GM12878 (cell line): Measurements from ENCODE around the gene LCN12. TPM values are rescaled to one million over a fixed set of nuclear protein-coding genes. Genes with fewer than 3 reads are reported as not detected.

Source experiments
- ATAC-seq: fragments of 200-7000 bp; cut with Tn5 transposase; 3 replicates; pipeline ENCODE4 v1.9.1; 2020; ENCODE audit warnings: mild to moderate bottlenecking, moderate library complexity
- BruUV-seq: library from RNA; stranded (reverse); fragments of 400-500 nt; replicated peaks from 2 replicates; lab custom pipeline; 2021; lab: Mats Ljungman, UMichigan
- CTCF ChIA-PET: fragments of 300-600 bp; sonication (Branson Sonifier 250); formaldehyde crosslinking; extraction: SDS; loops from one replicate; lab custom pipeline; 2021; ENCODE audit warnings: inconsistent platforms; lab: Yijun Ruan, JAX
- POLR2A ChIA-PET: fragments of 350-600 bp; formaldehyde crosslinking; extraction: SDS; loops from one replicate; lab custom pipeline; 2021; ENCODE audit warnings: inconsistent platforms; lab: Charles Lee
- RAD21 ChIA-PET: fragments of 300-600 bp; sonication (Branson Sonifier 250); formaldehyde crosslinking; loops from one replicate; lab custom pipeline; 2023; ENCODE audit warnings: antibody characterized with exemption; ENCODE audit not compliant: unreplicated experiment; lab: Charles Lee
- SMC1A ChIA-PET: fragments of 300-600 bp; sonication (Branson Sonifier 250); formaldehyde crosslinking; loops from one replicate; lab custom pipeline; 2023; ENCODE audit not compliant: unreplicated experiment, uncharacterized antibody; lab: Charles Lee
- DNase-seq: peaks from one replicate; pipeline ENCODE4 v3.0.0-alpha.2; 2011; ENCODE audit warnings: low read depth, low spot score
- FAIRE-seq: peaks from 3 replicates; lab custom pipeline; 2011; peaks lifted over from hg19 to GRCh38; lab: Jason Lieb, UNC
- H2AFZ ChIP-seq: 2 replicates; pipeline ENCODE4 v1.6.0; 2011; ENCODE audit warnings: low read depth, low read length, control low read depth; ENCODE audit not compliant: control insufficient read depth
- H3K27ac ChIP-seq: 2 replicates; pipeline ENCODE4 v1.5.1; 2011; ENCODE audit warnings: control low read depth; ENCODE audit not compliant: control insufficient read depth, insufficient read depth
- H3K27me3 ChIP-seq, 2 experiments: replicated peaks in 1 of 2; 2 replicates each; pipeline versions ENCODE4 v1.6.0 to v1.6.1; 2011; ENCODE audit warnings: low read length in 1 of 2; ENCODE audit not compliant: control insufficient read depth in 2 of 2, insufficient read depth in 2 of 2
- H3K36me3 ChIP-seq, 2 experiments: 2 replicates each; pipeline ENCODE4 v1.5.1; 2011; ENCODE audit warnings: low read length in 1 of 2; ENCODE audit not compliant: control insufficient read depth in 2 of 2, insufficient read depth in 2 of 2
- H3K4me1 ChIP-seq: 2 replicates; pipeline ENCODE4 v1.6.1; 2011; ENCODE audit warnings: mild to moderate bottlenecking, low read length, moderate library complexity, mixed read lengths; ENCODE audit not compliant: control insufficient read depth, insufficient read depth
- H3K4me2 ChIP-seq: 2 replicates; pipeline ENCODE4 v1.6.0; 2011; ENCODE audit warnings: control low read depth; ENCODE audit not compliant: control insufficient read depth, insufficient read depth
- H3K4me3 ChIP-seq: fragments of 200-600 bp; sonication (generic); 2 replicates; pipeline ENCODE4 v1.5.1; 2016
- H3K79me2 ChIP-seq: 2 replicates; pipeline ENCODE4 v1.6.0; 2011; ENCODE audit warnings: low read length; ENCODE audit not compliant: control insufficient read depth, insufficient read depth
- H3K9ac ChIP-seq: 2 replicates; pipeline ENCODE4 v1.8.0; 2011; ENCODE audit warnings: low read length, control low read depth, mixed read lengths; ENCODE audit not compliant: control insufficient read depth, insufficient read depth
- H3K9me3 ChIP-seq: replicated peaks from 3 replicates; pipeline ENCODE4 v1.5.1; 2011; ENCODE audit warnings: mild to moderate bottlenecking, low read length; ENCODE audit not compliant: control insufficient read depth, insufficient read depth
- H4K20me1 ChIP-seq: 2 replicates; pipeline ENCODE4 v1.6.0; 2011; ENCODE audit not compliant: control insufficient read depth, insufficient read depth
- BHLHE40 ChIP-seq, 2 experiments: fragments of 450-650 bp in 1 of 2; IDR thresholded peaks; 2 replicates each; pipeline ENCODE4 v1.6.1; 2011 to 2017; ENCODE audit warnings: low read depth in 2 of 2, borderline replicate concordance in 1 of 2, improper control_type of control experiment in 1 of 2, low read length in 1 of 2, mild to moderate bottlenecking in 1 of 2
- EZH2 ChIP-seq: IDR thresholded peaks from 2 replicates; pipeline ENCODE4 v1.6.1; 2012; ENCODE audit warnings: low read depth, mild to moderate bottlenecking, control low read depth, inconsistent platforms, low read length, borderline replicate concordance; ENCODE audit not compliant: control insufficient read depth
- PAX5 ChIP-seq: IDR thresholded peaks from 2 replicates; pipeline ENCODE4 v1.6.1; 2011; ENCODE audit warnings: low read depth, low read length, borderline replicate concordance
- RAD21 ChIP-seq: IDR thresholded peaks from 2 replicates; pipeline ENCODE4 v1.6.1; 2011; ENCODE audit warnings: mild to moderate bottlenecking, low read depth, low read length, moderate library complexity; ENCODE audit not compliant: insufficient read depth
- RELB ChIP-seq: fragments of 450-650 bp; IDR thresholded peaks from 2 replicates; pipeline ENCODE4 v1.6.1; 2017; ENCODE audit warnings: low read depth, mild to moderate bottlenecking, moderate library complexity
- SIN3A ChIP-seq: IDR thresholded peaks from 2 replicates; pipeline ENCODE4 v1.6.1; 2012; ENCODE audit warnings: low read depth, low read length, improper control_type of control experiment
- SMAD1 ChIP-seq: fragments of 450-650 bp; IDR thresholded peaks from 2 replicates; pipeline ENCODE4 v1.6.1; 2018; ENCODE audit warnings: mild to moderate bottlenecking, low read depth; ENCODE audit not compliant: partially characterized antibody
- USF2 ChIP-seq: IDR thresholded peaks from 2 replicates; pipeline ENCODE4 v1.6.1; 2011; ENCODE audit warnings: low read depth, low read length, improper control_type of control experiment, borderline replicate concordance
- ZNF687 ChIP-seq: fragments of 450-650 bp; IDR thresholded peaks from 2 replicates; pipeline ENCODE4 v1.6.1; 2017; ENCODE audit warnings: mild to moderate bottlenecking, moderate library complexity
- WGBS: methylation state at CpG from one replicate; pipeline ENCODE4 v1.1.6; 2016; ENCODE audit warnings: low lambda C conversion rate; ENCODE audit not compliant: insufficient replicate concordance, insufficient coverage; ENCODE audit errors: missing lambda C conversion rate; 5-methylcytosine and 5-hydroxymethylcytosine counted together
- in situ Hi-C: fragments of 300-500 bp; cut with MboI; formaldehyde crosslinking; loops from 9 replicates; pipeline ENCODE4 v1.14.3; 2018; ENCODE audit warnings: mixed read lengths
- intact Hi-C: fragments of 100-400 bp; cut with micrococcal nuclease; formaldehyde crosslinking; loops from one replicate; pipeline ENCODE4 v1.14.2; 2022; ENCODE audit not compliant: unreplicated experiment
- polyA plus RNA-seq, 11 experiments: library from polyadenylated mRNA; depleted of rRNA in 4 of 11; unstranded in 6 of 11; stranded (reverse) in 5 of 11; fragments of >200 nt; fragmentation: Nextera tagmentation in 4 of 11; fragmentation: Illumina TruSeq in 1 of 11; extraction: Ambion mirVana in 4 of 11; extraction: Trizol in 1 of 11; gene quantifications; 1 replicate in 1 of 11; 2 replicates in 10 of 11; pipeline versions ENCODE4 v1.2.1 to v1.2.3, GENCODE V29; 2011 to 2016; ENCODE audit warnings: inconsistent platforms in 2 of 11, missing spikeins in 2 of 11, low read depth in 1 of 11
- total RNA-seq, 4 experiments: library from RNA; depleted of rRNA in 3 of 4; stranded (reverse); fragments of >200 nt in 3 of 4; fragmentation: Illumina TruSeq in 1 of 4; extraction: Trizol in 1 of 4; gene quantifications; 2 replicates each; pipeline versions ENCODE4 v1.2.1 to v1.2.3, GENCODE V29; 2013 to 2021
- TF ChIP-seq, protein P1 (sequence below): fragments of 450-650 bp; formaldehyde crosslinking; IDR thresholded peaks from 2 replicates; pipeline ENCODE4 v1.5.0; 2022; ENCODE audit warnings: mild to moderate bottlenecking, missing genetic modification characterization

Gene LCN12
- total and polyA plus RNA-seq, 10 of the 15 experiments (the other 5 are each of a cell fraction or from before 2014, with no cell fraction given): 0.06 to 0.64 (median 0.40) TPM; not detected in 3

DNA sequence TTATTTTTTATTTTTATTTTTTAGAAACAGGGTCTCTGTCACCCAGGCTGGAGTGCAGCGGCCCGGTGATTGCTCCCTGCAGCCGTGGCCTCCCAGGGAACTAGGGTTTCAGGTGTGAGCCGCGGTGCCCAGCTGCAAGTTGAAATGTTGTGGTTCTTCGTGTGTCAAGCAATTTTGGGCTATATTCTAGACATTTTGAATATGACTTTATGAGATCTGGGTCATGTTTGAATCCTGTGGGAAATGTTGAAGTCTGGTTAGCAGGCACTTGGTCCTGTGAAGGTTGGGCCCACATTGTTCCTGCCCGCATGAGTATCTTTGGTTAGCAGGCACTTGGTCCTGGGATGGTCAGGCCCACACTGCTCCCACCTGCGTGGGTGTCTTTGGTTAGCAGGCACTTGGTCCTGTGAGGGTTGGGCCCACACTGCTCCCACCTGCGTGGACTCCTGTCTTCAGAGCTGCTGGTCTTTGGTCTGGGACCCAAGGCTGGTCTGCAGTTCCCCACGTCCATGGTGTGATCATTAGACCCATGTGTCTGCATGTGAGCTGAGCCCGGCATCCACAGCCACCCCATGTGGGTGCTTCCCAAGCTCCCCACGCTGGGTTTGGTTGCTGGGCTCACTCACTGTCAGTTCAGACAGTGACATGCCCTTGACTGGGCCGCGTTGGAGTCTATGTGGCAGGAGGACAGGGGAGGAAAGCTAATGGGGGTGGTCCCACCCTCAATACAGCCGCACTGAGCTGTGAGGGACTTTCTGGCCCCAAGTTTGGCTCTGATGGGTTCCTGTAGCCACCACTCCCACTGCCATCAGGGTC lies 14.7 kb upstream of the LCN12 start:
- Histone ChIP-seq H3K79me2 (no peaks in the 10 kb centered on the region; the same call in 1 of the 2 replicates), H3K9me3 (no peaks in the 10 kb centered on the region; the same call in 2 of the 3 replicates), H3K27ac (no peak overlapping the region), H3K4me3 (no peak overlapping the region), H4K20me1 (no peaks in the 10 kb centered on the region), H3K27me3 (no peaks in the 10 kb centered on the region), H3K36me3 (peaks cover 8 to 23% of the 10 kb centered on the region in 2 experiments), H2AFZ (no peak overlapping the region), H3K4me2 (no peak overlapping the region), H3K9ac (no peak overlapping the region), H3K4me1 (no peaks in the 10 kb centered on the region)
- no peak for DNase-seq
- no peak for ATAC-seq
- TF ChIP-seq PAX5 (no peak), EZH2 (no peak), RELB (no peak), SIN3A (no peak), USF2 (no peak), SMAD1 (no peak), RAD21 (no peak), ZNF687 (no peak), BHLHE40 (IDR thresholded peaks at IDR 0.05; ENCODE audit: borderline replicate concordance in 1 of 2, low read depth in 2 of 2, low read length in 1 of 2) (no peak)
- TF ChIP-seq, protein P1, sequence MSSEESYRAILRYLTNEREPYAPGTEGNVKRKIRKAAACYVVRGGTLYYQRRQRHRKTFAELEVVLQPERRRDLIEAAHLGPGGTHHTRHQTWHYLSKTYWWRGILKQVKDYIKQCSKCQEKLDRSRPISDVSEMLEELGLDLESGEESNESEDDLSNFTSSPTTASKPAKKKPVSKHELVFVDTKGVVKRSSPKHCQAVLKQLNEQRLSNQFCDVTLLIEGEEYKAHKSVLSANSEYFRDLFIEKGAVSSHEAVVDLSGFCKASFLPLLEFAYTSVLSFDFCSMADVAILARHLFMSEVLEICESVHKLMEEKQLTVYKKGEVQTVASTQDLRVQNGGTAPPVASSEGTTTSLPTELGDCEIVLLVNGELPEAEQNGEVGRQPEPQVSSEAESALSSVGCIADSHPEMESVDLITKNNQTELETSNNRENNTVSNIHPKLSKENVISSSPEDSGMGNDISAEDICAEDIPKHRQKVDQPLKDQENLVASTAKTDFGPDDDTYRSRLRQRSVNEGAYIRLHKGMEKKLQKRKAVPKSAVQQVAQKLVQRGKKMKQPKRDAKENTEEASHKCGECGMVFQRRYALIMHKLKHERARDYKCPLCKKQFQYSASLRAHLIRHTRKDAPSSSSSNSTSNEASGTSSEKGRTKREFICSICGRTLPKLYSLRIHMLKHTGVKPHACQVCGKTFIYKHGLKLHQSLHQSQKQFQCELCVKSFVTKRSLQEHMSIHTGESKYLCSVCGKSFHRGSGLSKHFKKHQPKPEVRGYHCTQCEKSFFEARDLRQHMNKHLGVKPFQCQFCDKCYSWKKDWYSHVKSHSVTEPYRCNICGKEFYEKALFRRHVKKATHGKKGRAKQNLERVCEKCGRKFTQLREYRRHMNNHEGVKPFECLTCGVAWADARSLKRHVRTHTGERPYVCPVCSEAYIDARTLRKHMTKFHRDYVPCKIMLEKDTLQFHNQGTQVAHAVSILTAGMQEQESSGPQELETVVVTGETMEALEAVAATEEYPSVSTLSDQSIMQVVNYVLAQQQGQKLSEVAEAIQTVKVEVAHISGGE: no peak
- POLR2A ChIA-PET: interaction anchor here (0.6 kb wide), 1 partner anchor 117 kb away, joined by 7 read pairs; no protein-coding TSS in a partner anchor
- RAD21 ChIA-PET: interaction anchor here (1.4 kb wide), 1 partner anchor 55 kb away, joined by 4 read pairs; no protein-coding TSS in a partner anchor
- FAIRE-seq: no peak
- WGBS: 88% methylated on average over 15 of the region's 15 CpGs
- in situ Hi-C loops: no loop called here
- SMC1A ChIA-PET: no interaction called here
- BruUV-seq: no TSS peak
- CTCF ChIA-PET: interaction anchor here (1.1 to 1.6 kb wide), 3 partner anchors 8 to 10 kb away, joined by 3 to 7 read pairs (median 3); partner anchors contain the start of gene C8G
- intact Hi-C loops: no loop called here
